ENCODE data around the gene OAS3. TPM values are rescaled to one million over a fixed set of nuclear protein-coding genes. Genes with fewer than 3 reads are reported as not detected.

OAS3 gene
- total and polyA plus RNA-seq, 10 of the 15 experiments (the other 5 are each of a cell fraction or from before 2014, with no cell fraction given) = 5.1 to 107 (median 18.0) TPM

- Histone ChIP-seq H3K79me2 (ENCODE audit: control insufficient read depth, insufficient read depth, low read length) (no peaks in the 10 kb centered on the region), H3K4me1 (ENCODE audit: control insufficient read depth, insufficient read depth, low read length) (no peaks in the 10 kb centered on the region), H4K20me1 (ENCODE audit: control insufficient read depth, insufficient read depth) (no peaks in the 10 kb centered on the region), H2AFZ (ENCODE audit: control insufficient read depth, low read depth, low read length) (no peak overlapping the region), H3K9ac (ENCODE audit: control insufficient read depth, insufficient read depth, low read length) (no peak overlapping the region), H3K4me2 (ENCODE audit: control insufficient read depth, insufficient read depth) (no peak overlapping the region), H3K9me3 (replicated peaks; ENCODE audit: control insufficient read depth, insufficient read depth, low read length) (no peaks in the 10 kb centered on the region), H3K36me3 (ENCODE audit: control insufficient read depth in 2 of 2, insufficient read depth in 2 of 2, low read length in 1 of 2) (no peaks in the 10 kb centered on the region), H3K27ac (ENCODE audit: control insufficient read depth, insufficient read depth) (no peak overlapping the region), H3K4me3 (no peak overlapping the region), H3K27me3 (replicated peaks in 1 of 2; ENCODE audit: control insufficient read depth in 2 of 2, insufficient read depth in 2 of 2, low read length in 1 of 2) (peaks cover 0 to 3% of the 10 kb centered on the region in 2 experiments; a peak in 2 of 4 replicates)
- TF ChIP-seq PAX5 (IDR thresholded peaks at IDR 0.05; ENCODE audit: borderline replicate concordance, low read depth, low read length) (no peak), NFYB (IDR thresholded peaks at IDR 0.05; ENCODE audit: insufficient read depth, low read depth, low read length) (no peak), EED (IDR thresholded peaks at IDR 0.05; ENCODE audit: low read depth) (no peak), MAX (IDR thresholded peaks at IDR 0.05; ENCODE audit: low read depth, low read length) (no peak), NR2C1 (IDR thresholded peaks at IDR 0.05) (no peak), MTA2 (IDR thresholded peaks at IDR 0.05; ENCODE audit: low read depth) (no peak), POLR2AphosphoS2 (IDR thresholded peaks at IDR 0.05; ENCODE audit: low read depth, low read length) (no peak), ZNF207 (IDR thresholded peaks at IDR 0.05; ENCODE audit: borderline replicate concordance) (no peak), BMI1 (IDR thresholded peaks at IDR 0.05; ENCODE audit: borderline replicate concordance) (no peak), MEF2A (IDR thresholded peaks at IDR 0.05; ENCODE audit: insufficient read depth, low read depth, low read length) (no peak), RAD21 (IDR thresholded peaks at IDR 0.05; ENCODE audit: insufficient read depth, low read depth, low read length) (no peak), SMAD1 (IDR thresholded peaks at IDR 0.05; ENCODE audit: low read depth, partially characterized antibody) (no peak), SIX5 (IDR thresholded peaks at IDR 0.05; ENCODE audit: low read depth, low read length, severe bottlenecking) (no peak), USF2 (IDR thresholded peaks at IDR 0.05; ENCODE audit: borderline replicate concordance, low read depth, low read length) (no peak), SUZ12 (IDR thresholded peaks at IDR 0.05; ENCODE audit: unreplicated experiment) (no peak), BCL3 (IDR thresholded peaks at IDR 0.05; ENCODE audit: borderline replicate concordance, insufficient read depth, low read depth, low read length, poor library complexity, severe bottlenecking) (no peak), ATF7 (IDR thresholded peaks at IDR 0.05; ENCODE audit: low read depth) (no peak), PKNOX1 (IDR thresholded peaks at IDR 0.05) (no peak)
- intact Hi-C loops (cut with micrococcal nuclease; ENCODE audit: unreplicated experiment) (no loop called here), in situ Hi-C loops (cut with MboI) (no loop called here)
- DNase-seq (ENCODE audit: low read depth, low spot score) (no peak), FAIRE-seq (no peak), ATAC-seq (no peak)
- ChIA-PET RAD21 (ENCODE audit: unreplicated experiment) (no interaction called here), SMC1A (ENCODE audit: uncharacterized antibody, unreplicated experiment) (interaction anchor here (0.9 to 1.8 kb wide), 3 partner anchors 9 to 22 kb away, joined by 3 read pairs; no protein-coding TSS in a partner anchor), CTCF (interaction anchor here (1.3 to 1.7 kb wide), 2 partner anchors 11 to 24 kb away, joined by 4 to 5 read pairs; no protein-coding TSS in a partner anchor), POLR2A (no interaction called here)
- no TSS peak for BruUV-seq (replicated peaks)
- WGBS (ENCODE audit: insufficient coverage, insufficient replicate concordance, low lambda C conversion rate, missing lambda C conversion rate) = 73% methylated on average over 5 of the region's 5 CpGs
Observed at GRCh38 chr12:113016796-113017195, 78.5 kb downstream of the OAS3 start.
